Fibroblast of lung (primary cell): ENCODE measurements around the gene EBLN2.

Source experiments
- EZH2 ChIP-seq: IDR thresholded peaks from 2 replicates; pipeline ENCODE4 v1.5.1; 2012; ENCODE audit warnings: low read length, control low read depth, mild to moderate bottlenecking; ENCODE audit errors: missing control alignments
- TF ChIP-seq, protein P1 (sequence below), 2 donors: IDR thresholded peaks in 1 of 2; conservative IDR thresholded peaks in 1 of 2; 1 replicate in 1 of 2; 2 replicates in 1 of 2; pipeline ENCODE4 v1.5.1; 2011 to 2012; ENCODE audit warnings: low read length in 2 of 2, control low read depth in 1 of 2, inconsistent platforms in 1 of 2, low read depth in 1 of 2, mild to moderate bottlenecking in 1 of 2

DNA sequence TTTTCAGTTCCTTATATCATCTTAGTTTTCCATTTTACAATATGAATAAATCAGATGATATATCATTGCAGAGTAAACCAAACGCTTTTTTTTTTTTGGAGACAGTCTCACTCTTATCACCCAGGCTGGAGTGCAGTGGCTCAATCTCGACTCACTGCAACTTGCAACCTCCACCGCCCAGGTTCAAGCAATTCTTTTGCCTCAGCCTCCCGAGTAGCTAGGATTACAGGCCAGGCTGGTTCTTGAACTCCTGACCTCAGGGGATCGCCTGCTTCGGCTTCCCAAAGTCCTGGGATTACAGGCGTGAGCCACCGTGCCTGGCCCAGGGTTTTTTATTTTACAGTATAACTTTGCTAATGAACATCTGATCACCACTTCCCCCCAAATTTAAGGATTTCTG, 5.9 kb upstream of the EBLN2 start:
- TF ChIP-seq, protein P1, sequence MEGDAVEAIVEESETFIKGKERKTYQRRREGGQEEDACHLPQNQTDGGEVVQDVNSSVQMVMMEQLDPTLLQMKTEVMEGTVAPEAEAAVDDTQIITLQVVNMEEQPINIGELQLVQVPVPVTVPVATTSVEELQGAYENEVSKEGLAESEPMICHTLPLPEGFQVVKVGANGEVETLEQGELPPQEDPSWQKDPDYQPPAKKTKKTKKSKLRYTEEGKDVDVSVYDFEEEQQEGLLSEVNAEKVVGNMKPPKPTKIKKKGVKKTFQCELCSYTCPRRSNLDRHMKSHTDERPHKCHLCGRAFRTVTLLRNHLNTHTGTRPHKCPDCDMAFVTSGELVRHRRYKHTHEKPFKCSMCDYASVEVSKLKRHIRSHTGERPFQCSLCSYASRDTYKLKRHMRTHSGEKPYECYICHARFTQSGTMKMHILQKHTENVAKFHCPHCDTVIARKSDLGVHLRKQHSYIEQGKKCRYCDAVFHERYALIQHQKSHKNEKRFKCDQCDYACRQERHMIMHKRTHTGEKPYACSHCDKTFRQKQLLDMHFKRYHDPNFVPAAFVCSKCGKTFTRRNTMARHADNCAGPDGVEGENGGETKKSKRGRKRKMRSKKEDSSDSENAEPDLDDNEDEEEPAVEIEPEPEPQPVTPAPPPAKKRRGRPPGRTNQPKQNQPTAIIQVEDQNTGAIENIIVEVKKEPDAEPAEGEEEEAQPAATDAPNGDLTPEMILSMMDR (conservative IDR thresholded peaks at IDR 0.05 in 1 of 2, IDR thresholded peaks at IDR 0.05 in 1 of 2; ENCODE audit: low read depth in 1 of 2, low read length in 2 of 2), result no peak
- no peak for TF ChIP-seq EZH2
